Ascending aorta (tissue), 2 donors: ENCODE measurements around the gene SUN5. TPM values are rescaled to one million over a fixed set of nuclear protein-coding genes. Genes with fewer than 3 reads are reported as not detected.
"Not testable (repeated sequence)": the region's sequence is repeated elsewhere in the genome, so short reads cannot be mapped to it uniquely, and the experiment has no call there.

Experiments
- DNase-seq, 2 donors: peaks; one replicate each; pipeline ENCODE4 v3.0.0-alpha.2; 2019; ENCODE audit warnings: low spot score in 2 of 2
- H3K27ac ChIP-seq, 2 donors: fragments of 200-600 bp; sonication (generic); one replicate each; pipeline ENCODE4 v1.5.1; 2016 to 2017; ENCODE audit warnings: mild to moderate bottlenecking in 1 of 2
- H3K27me3 ChIP-seq: fragments of 200-600 bp; sonication (generic); one replicate; pipeline ENCODE4 v1.5.1; 2017
- H3K36me3 ChIP-seq, 2 donors: fragments of 200-600 bp; sonication (generic); one replicate each; pipeline ENCODE4 v1.5.1; 2016
- H3K4me1 ChIP-seq, 2 donors: fragments of 200-600 bp; sonication (generic); one replicate each; pipeline ENCODE4 v1.5.1; 2016 to 2017; ENCODE audit warnings: mild to moderate bottlenecking in 1 of 2
- H3K4me3 ChIP-seq, 2 donors: fragments of 200-600 bp; sonication (generic); one replicate each; pipeline ENCODE4 v1.5.1; 2016 to 2017; ENCODE audit warnings: mild to moderate bottlenecking in 1 of 2
- H3K9me3 ChIP-seq, 2 donors: fragments of 200-600 bp; sonication (generic); one replicate each; pipeline ENCODE4 v1.5.1; 2016
- CTCF ChIP-seq, 3 experiments: fragments of 200-600 bp in 2 of 3; fragments of 450-650 bp in 1 of 3; sonication (generic) in 2 of 3; IDR thresholded peaks; one replicate each; pipeline ENCODE4 v1.5.1; 2016 to 2019; ENCODE audit warnings: antibody characterized with exemption in 3 of 3, mild to moderate bottlenecking in 1 of 3, moderate library complexity in 1 of 3
- intact Hi-C: fragments of 100-400 bp; cut with DNase I; formaldehyde crosslinking; loops from one replicate; pipeline ENCODE4 v1.15.1; 2023
- total RNA-seq: library from RNA; depleted of rRNA; stranded (reverse); fragments of >200 nt; gene quantifications from one replicate; pipeline ENCODE4 v1.1.0, GENCODE V29; 2016

SUN5 gene
- total RNA-seq, 1 donor from 2014 or later, result not detected

- intact Hi-C loops, result no loop called here
- H3K4me3 ChIP-seq, result no peak overlapping the region
Observed at GRCh38 chr20:32976746-32977145, 27.5 kb downstream of the SUN5 start.

GRCh38 chr20:32975698-32976674, 28.2 kb downstream of the SUN5 start:
- H3K4me1 ChIP-seq, result no peaks in the 10 kb centered on the region
- TF ChIP-seq CTCF (IDR thresholded peaks at IDR 0.05), result no peak
- no peaks in the 10 kb centered on the region for H3K9me3 ChIP-seq
- no peaks in the 10 kb centered on the region for H3K27me3 ChIP-seq
- H3K36me3 ChIP-seq, result no peaks in the 10 kb centered on the region
- H3K27ac ChIP-seq, result no peak overlapping the region
- DNase-seq, result peak in 1 of 2 donors; percentile 45
- intact Hi-C loops, result no loop called here
- no peak overlapping the region for H3K4me3 ChIP-seq

More at GRCh38 chr20:32976746-32977145, 27.5 kb downstream of the SUN5 start:
- no peaks in the 10 kb centered on the region for H3K36me3 ChIP-seq
- no peak for TF ChIP-seq CTCF (IDR thresholded peaks at IDR 0.05)
- peak in 1 of 2 donors; percentile 33 for DNase-seq
- no peaks in the 10 kb centered on the region for H3K4me1 ChIP-seq
- H3K9me3 ChIP-seq, result no peaks in the 10 kb centered on the region
- H3K27ac ChIP-seq, result no peak overlapping the region
- H3K27me3 ChIP-seq, result no peaks in the 10 kb centered on the region

GRCh38 chr20:32975121-32975520, 29.1 kb downstream of the SUN5 start:
- H3K36me3 ChIP-seq, H3K4me1 ChIP-seq, DNase-seq: not testable (repeated sequence)

GRCh38 chr20:32974204-32975064, 29.8 kb downstream of the SUN5 start:
- peak in 1 of 2 donors; percentile 40 for DNase-seq
- H3K36me3 ChIP-seq, H3K27me3 ChIP-seq, H3K4me1 ChIP-seq, intact Hi-C loops, H3K27ac ChIP-seq, H3K9me3 ChIP-seq, H3K4me3 ChIP-seq: not testable (repeated sequence)

More at GRCh38 chr20:32975121-32975520, 29.1 kb downstream of the SUN5 start:
- H3K27ac ChIP-seq, H3K27me3 ChIP-seq, intact Hi-C loops, H3K9me3 ChIP-seq, H3K4me3 ChIP-seq: not testable (repeated sequence)

- DNase-seq, result peak in 1 of 2 donors; percentile 31
- TF ChIP-seq CTCF (IDR thresholded peaks at IDR 0.05), result no peak
- H3K9me3 ChIP-seq, result no peaks in the 10 kb centered on the region
- intact Hi-C loops, result no loop called here
- no peak overlapping the region for H3K4me3 ChIP-seq
- no peak overlapping the region for H3K27ac ChIP-seq
- no peaks in the 10 kb centered on the region for H3K36me3 ChIP-seq
- H3K27me3 ChIP-seq, result no peaks in the 10 kb centered on the region
- H3K4me1 ChIP-seq, result no peaks in the 10 kb centered on the region
Observed at GRCh38 chr20:32973077-32973717, 31.0 kb downstream of the SUN5 start.
